ENCODE results near the gene AARS2. TPM values are rescaled to one million over a fixed set of nuclear protein-coding genes. Genes with fewer than 3 reads are reported as not detected.
"Not testable (repeated sequence)": the region's sequence is repeated elsewhere in the genome, so short reads cannot be mapped to it uniquely, and the experiment has no call there.

Gene AARS2
- total and polyA plus RNA-seq, 12 donors: 5.3 to 15.9 (median 9.7) TPM

GRCh38 chr6:44356487-44356886 is 43.3 kb upstream of the AARS2 start:
- no peak for TF ChIP-seq CTCF (IDR thresholded peaks at IDR 0.05)
- TF ChIP-seq POLR2A (IDR thresholded peaks at IDR 0.05): no peak
- Histone ChIP-seq H3K9me3 (replicated peaks in 1 of 3) (no peaks in the 10 kb centered on the region), H3K4me1 (replicated peaks in 1 of 2) (no peaks in the 10 kb centered on the region), H3K36me3 (replicated peaks in 1 of 2) (no peaks in the 10 kb centered on the region), H3K27me3 (no peaks in the 10 kb centered on the region), H3K27ac (no peak overlapping the region), H3K4me3 (no peak overlapping the region)
- 22 to 53% (median 40%) methylated on average over 1 of the region's 1 CpG for WGBS, 4 donors
- no peak for DNase-seq
- intact Hi-C loops (cut with DNase I): no loop called here

GRCh38 chr6:44355640-44356039 is 42.5 kb upstream of the AARS2 start:
- Histone ChIP-seq H3K27ac (no peak overlapping the region), H3K36me3 (replicated peaks in 1 of 2) (no peaks in the 10 kb centered on the region), H3K9me3 (replicated peaks in 1 of 3) (no peaks in the 10 kb centered on the region), H3K27me3 (no peaks in the 10 kb centered on the region), H3K4me3 (no peak overlapping the region), H3K4me1 (replicated peaks in 1 of 2) (no peaks in the 10 kb centered on the region)
- DNase-seq: no peak
- intact Hi-C loops (cut with DNase I): no loop called here
- TF ChIP-seq CTCF (IDR thresholded peaks at IDR 0.05) (no peak), POLR2A (IDR thresholded peaks at IDR 0.05) (no peak)
- WGBS, 4 donors: 82 to 89% (median 84%) methylated on average over 3 to 4 of the region's 4 CpGs

GRCh38 chr6:44353336-44353735 is 40.2 kb upstream of the AARS2 start:
- Histone ChIP-seq H3K36me3 (replicated peaks in 1 of 2) (no peaks in the 10 kb centered on the region), H3K27ac (no peak overlapping the region), H3K27me3 (no peaks in the 10 kb centered on the region), H3K4me1 (replicated peaks in 1 of 2) (no peaks in the 10 kb centered on the region), H3K9me3 (replicated peaks in 1 of 3) (no peaks in the 10 kb centered on the region), H3K4me3 (no peak overlapping the region)
- TF ChIP-seq CTCF (IDR thresholded peaks at IDR 0.05): no peak
- no peak for TF ChIP-seq POLR2A (IDR thresholded peaks at IDR 0.05)
- 57 to 78% (median 68%) methylated on average over 2 of the region's 2 CpGs for WGBS, 4 donors
- intact Hi-C loops (cut with DNase I): no loop called here
- DNase-seq: no peak

DNA sequence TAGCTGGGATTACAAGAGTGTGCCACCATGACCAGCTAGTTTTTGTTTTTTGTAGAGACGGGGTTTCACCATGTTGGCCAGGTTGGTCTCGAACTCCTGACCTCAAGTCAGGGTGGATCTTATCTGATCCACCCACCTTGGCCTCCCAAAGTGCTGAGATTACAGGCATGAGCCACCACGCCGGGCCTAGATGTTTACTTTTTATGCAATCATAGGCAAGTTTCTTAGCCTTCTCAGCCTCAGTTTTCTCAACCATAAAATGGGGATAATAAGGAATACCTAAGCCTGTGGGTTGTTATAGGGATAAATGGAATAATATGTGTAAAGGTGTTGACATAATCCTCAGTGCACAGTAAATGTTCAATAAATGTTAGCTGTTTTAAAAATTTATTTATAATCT is 39.1 kb upstream of the AARS2 start:
- Histone ChIP-seq H3K36me3 (replicated peaks in 1 of 2) (no peaks in the 10 kb centered on the region), H3K9me3 (replicated peaks in 1 of 3) (no peaks in the 10 kb centered on the region), H3K4me3 (no peak overlapping the region), H3K27me3 (no peaks in the 10 kb centered on the region), H3K4me1 (replicated peaks in 1 of 2) (no peaks in the 10 kb centered on the region), H3K27ac (no peak overlapping the region)
- TF ChIP-seq CTCF (IDR thresholded peaks at IDR 0.05): no peak
- no peak for TF ChIP-seq POLR2A (IDR thresholded peaks at IDR 0.05)
- no peak for DNase-seq
- intact Hi-C loops (cut with DNase I): no loop called here
- 81 to 92% (median 90%) methylated on average over 4 of the region's 4 CpGs for WGBS, 4 donors

DNA sequence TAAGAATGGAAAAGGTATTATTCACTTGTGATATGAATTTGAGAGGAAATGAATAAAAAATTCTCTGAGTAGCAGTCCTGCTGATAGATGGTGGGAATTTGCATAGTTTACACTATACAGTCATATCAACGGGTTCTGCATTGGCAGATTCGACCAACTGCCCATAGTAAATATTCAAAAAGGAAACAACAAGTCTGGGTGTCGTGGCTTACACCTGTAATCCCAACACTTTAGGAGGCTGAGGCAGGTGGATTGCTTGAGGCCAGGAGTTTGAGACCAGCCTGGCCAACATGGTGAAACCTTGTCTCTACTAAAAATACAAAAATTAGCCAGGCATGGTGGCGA is 37.5 kb upstream of the AARS2 start:
- WGBS, 4 donors: 69 to 79% (median 75%) methylated on average over 4 of the region's 4 CpGs
- H3K4me3 ChIP-seq; H3K36me3 ChIP-seq (replicated peaks in 1 of 2); H3K4me1 ChIP-seq (replicated peaks in 1 of 2); H3K27ac ChIP-seq; H3K9me3 ChIP-seq (replicated peaks in 1 of 3); H3K27me3 ChIP-seq; DNase-seq; intact Hi-C loops (cut with DNase I): not testable (repeated sequence)

All from adrenal gland (tissue), 12 donors.